ENCODE data around the gene TIFAB.

DNA sequence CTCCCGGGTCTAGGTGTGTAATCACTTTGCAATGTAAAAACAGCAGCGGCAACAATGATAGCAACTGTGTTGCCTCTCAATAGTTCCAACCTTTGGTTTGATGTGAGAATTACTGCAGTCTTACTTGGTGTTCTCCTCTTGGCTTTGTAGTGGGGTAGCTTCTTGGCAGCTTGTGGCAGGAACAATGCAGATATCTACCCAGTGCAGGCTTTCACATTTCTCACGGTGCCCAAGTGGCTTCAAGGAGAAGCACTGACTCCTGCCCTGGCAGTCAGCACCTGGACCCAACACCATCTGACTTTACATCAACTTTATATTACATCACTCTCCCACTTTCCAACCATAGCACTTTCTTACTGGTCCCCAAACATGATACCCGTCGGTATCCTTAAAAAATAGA lies 28.4 kb upstream of the TIFAB start:
- TF ChIP-seq, protein P1, sequence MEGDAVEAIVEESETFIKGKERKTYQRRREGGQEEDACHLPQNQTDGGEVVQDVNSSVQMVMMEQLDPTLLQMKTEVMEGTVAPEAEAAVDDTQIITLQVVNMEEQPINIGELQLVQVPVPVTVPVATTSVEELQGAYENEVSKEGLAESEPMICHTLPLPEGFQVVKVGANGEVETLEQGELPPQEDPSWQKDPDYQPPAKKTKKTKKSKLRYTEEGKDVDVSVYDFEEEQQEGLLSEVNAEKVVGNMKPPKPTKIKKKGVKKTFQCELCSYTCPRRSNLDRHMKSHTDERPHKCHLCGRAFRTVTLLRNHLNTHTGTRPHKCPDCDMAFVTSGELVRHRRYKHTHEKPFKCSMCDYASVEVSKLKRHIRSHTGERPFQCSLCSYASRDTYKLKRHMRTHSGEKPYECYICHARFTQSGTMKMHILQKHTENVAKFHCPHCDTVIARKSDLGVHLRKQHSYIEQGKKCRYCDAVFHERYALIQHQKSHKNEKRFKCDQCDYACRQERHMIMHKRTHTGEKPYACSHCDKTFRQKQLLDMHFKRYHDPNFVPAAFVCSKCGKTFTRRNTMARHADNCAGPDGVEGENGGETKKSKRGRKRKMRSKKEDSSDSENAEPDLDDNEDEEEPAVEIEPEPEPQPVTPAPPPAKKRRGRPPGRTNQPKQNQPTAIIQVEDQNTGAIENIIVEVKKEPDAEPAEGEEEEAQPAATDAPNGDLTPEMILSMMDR (conservative IDR thresholded peaks at IDR 0.05; ENCODE audit: low read depth, low read length) = no peak
- TF ChIP-seq EZH2 (IDR thresholded peaks at IDR 0.05; ENCODE audit: low read length, unreplicated experiment) (no peak), EZH2phosphoT487 (IDR thresholded peaks at IDR 0.05; ENCODE audit: borderline replicate concordance, low read length) (no peak)
